Body of pancreas (tissue), 4 donors: ENCODE data around the gene POLRMT.

Experiments used
- CTCF ChIP-seq, 7 experiments: fragments of 450-650 bp in 4 of 7; fragments of 200-600 bp in 3 of 7; sonication (generic) in 3 of 7; IDR thresholded peaks; one replicate each; pipeline ENCODE4 v1.5.1; 2016 to 2019; ENCODE audit warnings: antibody characterized with exemption in 7 of 7
- POLR2A ChIP-seq, 3 donors: fragments of 450-650 bp; IDR thresholded peaks; one replicate each; pipeline ENCODE4 v1.6.1; 2016; ENCODE audit warnings: antibody characterized with exemption in 3 of 3, mild to moderate bottlenecking in 2 of 3

GRCh38 chr19:601790-602189 is 31.5 kb downstream of the POLRMT start:
- TF ChIP-seq CTCF (IDR thresholded peaks at IDR 0.05): no peak
- TF ChIP-seq POLR2A (IDR thresholded peaks at IDR 0.05): no peak
